Measurements from ENCODE around the gene CYSLTR2.

DNA sequence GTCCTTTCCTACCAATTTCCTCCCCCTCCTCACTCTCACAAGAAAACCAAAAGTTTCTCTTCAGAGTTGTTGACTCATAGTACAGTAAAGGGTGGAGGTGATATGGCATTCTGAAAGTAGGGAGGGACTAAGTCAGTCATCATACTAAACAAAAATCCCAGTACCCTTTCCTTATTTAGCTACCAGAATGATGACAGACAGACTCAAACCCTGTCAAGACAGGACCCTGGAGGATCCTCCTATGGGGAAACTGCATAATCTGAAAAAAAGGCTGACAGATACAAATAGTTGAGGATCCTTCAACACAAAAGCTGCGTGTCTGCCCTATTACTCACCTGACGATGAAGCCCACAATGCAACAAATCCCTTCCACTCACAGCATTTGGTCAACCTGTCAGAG lies 55.5 kb downstream of the CYSLTR2 start:
- TF ChIP-seq, protein P1, sequence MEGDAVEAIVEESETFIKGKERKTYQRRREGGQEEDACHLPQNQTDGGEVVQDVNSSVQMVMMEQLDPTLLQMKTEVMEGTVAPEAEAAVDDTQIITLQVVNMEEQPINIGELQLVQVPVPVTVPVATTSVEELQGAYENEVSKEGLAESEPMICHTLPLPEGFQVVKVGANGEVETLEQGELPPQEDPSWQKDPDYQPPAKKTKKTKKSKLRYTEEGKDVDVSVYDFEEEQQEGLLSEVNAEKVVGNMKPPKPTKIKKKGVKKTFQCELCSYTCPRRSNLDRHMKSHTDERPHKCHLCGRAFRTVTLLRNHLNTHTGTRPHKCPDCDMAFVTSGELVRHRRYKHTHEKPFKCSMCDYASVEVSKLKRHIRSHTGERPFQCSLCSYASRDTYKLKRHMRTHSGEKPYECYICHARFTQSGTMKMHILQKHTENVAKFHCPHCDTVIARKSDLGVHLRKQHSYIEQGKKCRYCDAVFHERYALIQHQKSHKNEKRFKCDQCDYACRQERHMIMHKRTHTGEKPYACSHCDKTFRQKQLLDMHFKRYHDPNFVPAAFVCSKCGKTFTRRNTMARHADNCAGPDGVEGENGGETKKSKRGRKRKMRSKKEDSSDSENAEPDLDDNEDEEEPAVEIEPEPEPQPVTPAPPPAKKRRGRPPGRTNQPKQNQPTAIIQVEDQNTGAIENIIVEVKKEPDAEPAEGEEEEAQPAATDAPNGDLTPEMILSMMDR (optimal IDR thresholded peaks at IDR 0.05 in 1 of 3, IDR thresholded peaks at IDR 0.05 in 1 of 3, conservative IDR thresholded peaks at IDR 0.05 in 1 of 3; ENCODE audit: extremely low read depth in 1 of 3, insufficient read depth in 2 of 3, low read length in 3 of 3) = no peak
- TF ChIP-seq EZH2 (IDR thresholded peaks at IDR 0.05; ENCODE audit: low read length) = no peak
